NCI-H524 treated with DMSO at 0.1 percent for 48 hours (cell line): ENCODE results near the gene EHD3.

Source experiments
- DNase-seq: peaks from one replicate; lab custom pipeline; 2025; lab: John Stamatoyannopoulos, UW

Gene EHD3

GRCh38 chr2:31233741-31234682, at the start of gene EHD3:
Gene EHD3, plus strand, starts transcription at chr2:31234152. Its CDS starts 470 bp downstream, at chr2:31234622.
- DNase-seq: peak; percentile 93

DNA sequence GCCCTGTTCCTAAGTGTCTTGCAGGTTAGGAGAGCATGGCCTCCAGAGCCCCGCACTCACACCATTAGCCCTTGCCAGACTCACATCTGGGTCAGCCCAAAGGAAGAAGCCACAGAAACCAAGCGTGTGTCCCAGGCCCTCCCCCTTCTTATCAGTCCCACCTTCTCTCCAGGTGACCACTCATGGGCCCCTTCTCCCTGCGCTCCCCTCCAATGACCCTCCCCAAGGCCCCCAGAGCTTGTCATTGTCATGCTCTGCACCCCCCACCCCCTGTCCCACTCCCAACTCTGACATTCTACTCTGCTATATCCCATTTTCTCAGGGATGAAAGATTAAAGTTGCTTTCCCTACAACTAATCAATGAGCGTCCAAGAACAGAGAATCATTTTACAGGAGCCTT, 46.8 kb upstream of the EHD3 start:
- DNase-seq: no peak

GRCh38 chr2:31188131-31188530, 45.8 kb upstream of the EHD3 start:
- no peak for DNase-seq

DNA sequence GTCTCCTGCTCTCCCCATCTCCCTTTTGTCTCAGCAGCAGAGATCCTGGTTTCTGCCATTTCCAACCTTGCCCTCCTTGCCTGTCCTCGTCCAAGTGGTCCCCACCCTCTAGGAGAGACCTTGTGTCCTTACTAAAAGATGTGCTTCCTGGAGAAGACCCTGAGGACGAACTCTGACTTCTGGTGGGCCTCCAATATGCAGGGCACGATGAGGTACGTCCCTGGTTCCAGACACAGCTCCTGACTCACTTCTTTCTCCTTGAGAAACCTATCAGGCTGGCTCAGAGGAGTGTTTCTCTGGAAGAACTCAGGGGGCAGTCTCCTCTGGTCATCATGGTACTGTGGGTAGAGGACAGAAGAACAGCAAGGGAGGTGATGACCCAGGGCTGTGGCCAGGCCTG, 44.8 kb upstream of the EHD3 start:
- no peak for DNase-seq

GRCh38 chr2:31190188-31190587, 43.8 kb upstream of the EHD3 start:
- no peak for DNase-seq

DNA sequence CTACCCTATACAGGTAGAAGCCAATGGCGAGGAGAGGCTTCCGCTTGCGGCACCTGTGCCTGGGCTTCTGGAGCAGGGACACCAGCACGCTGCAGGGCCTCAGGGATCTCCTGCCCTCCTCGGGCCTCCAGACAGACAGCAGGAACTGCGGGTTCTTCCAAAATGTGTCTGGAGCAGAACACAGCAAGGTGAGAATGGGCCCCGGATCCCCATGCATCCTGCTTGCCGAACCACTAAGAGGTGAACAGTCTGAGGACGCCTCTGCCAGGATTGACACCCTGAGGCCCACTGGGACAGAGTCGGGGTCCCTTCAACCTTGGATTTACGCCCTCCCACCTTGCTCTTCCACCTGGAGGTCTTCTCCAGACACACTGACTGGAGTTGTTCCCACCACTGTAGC, 42.0 kb upstream of the EHD3 start:
- no peak for DNase-seq

DNA sequence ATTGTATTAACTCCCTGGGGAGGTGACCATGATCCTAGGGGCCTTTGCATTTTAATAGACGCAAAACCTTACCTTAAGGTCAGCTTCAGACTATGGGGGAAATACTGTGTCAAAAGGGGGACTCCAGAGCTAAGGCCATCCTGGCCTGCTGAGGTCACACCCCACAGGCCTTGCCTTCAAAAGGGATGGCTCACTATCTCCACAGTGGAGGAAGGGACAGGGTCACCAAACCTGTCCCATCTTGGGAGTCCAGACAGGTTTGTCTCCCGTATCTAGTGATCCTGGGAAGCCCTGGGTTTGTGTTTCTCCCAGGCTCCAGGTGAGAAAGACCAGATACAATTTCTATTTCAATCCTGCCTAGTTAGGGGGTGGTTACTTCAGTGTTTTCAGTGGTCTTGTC, 41.6 kb upstream of the EHD3 start:
- DNase-seq: no peak

DNA sequence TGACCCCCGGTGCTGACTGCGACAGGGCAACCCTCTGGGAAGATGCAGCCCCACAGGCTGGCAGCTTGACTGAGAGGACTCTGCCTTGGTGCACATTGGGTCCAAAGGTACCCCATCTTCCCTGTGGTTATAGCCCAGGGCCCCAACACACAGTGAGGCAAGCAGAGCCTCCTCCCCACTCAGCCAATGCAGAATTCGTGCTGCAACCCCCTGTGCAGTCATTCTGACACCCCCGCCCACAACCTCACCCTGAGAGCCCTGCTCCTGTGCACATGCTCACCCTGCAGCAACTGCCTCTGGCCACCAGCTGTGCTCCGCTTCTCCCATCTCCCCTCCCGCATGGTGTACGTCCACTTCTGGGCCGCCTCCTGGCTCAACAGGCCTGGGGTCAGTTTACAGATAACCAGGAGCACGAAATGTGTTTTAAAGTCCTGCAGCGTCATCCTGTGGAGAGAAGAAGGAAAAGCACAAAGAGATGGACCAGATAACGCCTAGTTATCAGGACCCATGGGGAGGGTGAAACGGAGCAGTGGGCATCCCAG, 41.0 kb upstream of the EHD3 start:
- no peak for DNase-seq

DNA sequence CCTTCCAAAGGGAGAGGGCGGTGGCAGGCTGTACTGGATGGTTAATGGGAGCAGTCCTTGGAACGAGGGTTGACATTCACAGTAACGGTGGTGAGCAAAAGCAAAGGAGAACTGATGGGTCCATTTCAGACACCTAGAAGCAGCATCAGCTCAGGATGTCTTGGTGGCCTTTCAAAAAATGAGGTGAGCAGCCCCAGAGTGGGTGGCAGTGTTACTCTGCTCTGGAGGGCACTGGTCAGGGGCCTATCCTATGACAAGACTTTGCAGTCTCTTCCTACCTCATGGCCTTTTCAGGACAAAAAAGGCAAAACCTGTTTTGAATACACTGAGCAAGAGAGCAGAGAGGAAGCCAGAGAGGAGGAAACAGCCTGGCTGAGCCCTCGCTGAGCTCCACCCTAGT, 40.1 kb upstream of the EHD3 start:
- DNase-seq: no peak

- DNase-seq: no peak
Measured at GRCh38 chr2:31196622-31197021, 37.3 kb upstream of the EHD3 start.

DNA sequence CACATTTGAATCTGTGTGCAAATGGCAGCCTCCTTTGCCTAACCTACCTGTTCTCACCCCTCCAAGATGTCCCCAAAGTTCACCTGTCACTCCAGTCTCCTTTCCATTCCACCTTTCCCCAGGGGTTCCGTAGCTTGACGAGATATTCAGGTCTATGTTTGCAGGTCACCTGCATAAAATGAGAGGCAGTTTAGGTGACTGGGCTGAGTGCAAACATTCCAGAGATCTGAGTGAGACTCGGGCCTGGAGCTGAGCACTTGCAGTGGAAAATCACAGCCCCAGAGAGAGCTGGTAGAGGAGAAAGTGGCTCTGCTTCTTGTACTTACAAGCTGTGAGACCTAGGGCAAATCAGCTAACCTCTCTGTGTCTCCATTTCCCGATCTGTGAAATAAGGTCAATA, 36.8 kb upstream of the EHD3 start:
- no peak for DNase-seq

DNA sequence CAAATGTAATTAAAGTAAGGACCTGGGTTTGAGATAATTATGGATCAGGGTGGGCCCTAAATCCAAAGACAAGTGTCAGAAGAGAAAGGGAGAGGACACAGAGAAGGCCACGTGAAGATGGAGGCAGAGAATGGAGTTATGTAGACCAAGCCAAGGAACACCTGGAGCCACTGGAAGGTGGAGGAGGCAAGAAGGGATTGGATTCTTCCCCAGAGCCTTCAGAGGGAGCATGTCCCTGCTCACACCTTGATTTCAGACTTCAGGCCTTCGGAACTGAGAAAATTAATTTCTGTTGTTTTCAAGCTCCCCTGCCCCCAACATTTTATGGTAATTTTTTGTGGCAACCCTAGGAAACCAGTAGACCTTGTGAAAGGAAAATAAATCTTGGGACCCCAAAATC, 36.3 kb upstream of the EHD3 start:
- DNase-seq: no peak

GRCh38 chr2:31199206-31199605, 34.7 kb upstream of the EHD3 start:
- DNase-seq: no peak

DNA sequence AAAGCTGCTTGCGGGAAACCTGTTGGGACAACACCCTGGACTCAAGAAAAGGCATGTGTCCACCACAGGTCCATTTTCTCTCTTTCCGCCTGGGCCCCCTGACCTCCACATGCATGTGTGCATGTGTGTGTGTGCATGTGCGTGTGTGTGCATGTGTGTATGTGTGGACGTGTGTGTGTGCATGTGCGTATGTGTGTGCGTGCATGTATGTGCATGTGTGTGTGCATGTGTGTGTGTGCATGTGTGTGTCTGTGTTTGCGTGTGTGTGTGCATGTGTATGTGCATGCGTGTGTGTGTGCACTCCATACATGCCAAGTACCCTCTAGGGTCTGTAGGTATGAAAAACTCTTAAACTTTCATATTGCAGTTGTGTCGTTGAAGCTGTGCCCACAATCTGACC, 33.0 kb upstream of the EHD3 start:
- no peak for DNase-seq

DNA sequence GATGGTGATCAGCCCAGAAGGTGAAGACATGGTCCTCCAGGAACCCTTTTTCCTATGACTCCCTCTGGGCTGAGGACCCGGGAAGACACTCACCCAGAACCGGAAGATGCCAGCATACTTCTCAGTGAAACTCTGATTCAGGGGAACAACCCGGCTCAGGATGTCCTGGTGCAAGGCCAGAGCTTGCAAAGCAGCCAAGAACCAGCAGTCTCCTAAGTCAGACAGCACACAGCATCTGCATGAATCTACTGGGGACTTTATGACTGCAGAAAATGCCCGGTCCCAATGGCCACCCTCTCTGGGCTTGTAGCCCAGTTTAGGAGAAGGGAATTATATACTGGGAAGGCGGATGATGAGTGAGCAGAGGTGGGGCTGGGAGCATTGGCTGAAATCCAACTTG, 31.9 kb upstream of the EHD3 start:
- DNase-seq: no peak

DNA sequence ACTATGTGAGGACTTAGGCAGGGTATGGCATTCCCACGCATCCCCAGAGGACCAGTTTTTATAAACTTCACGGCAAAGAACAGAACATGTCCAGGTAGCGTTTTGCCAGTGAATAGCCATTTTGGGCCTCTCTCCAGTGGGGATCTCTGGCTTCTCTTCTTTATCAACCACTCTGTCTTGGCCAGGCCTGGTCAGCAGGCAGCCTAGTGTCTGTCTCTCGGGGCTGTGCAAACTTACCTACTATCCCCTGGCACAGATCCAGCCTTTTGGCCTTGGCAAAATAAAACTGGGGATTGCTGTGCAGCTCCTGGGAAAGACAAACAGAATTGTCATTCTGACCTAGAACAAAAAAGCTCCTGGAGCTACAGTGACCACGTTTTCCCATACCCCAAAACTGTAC, 31.1 kb upstream of the EHD3 start:
- DNase-seq: no peak

GRCh38 chr2:31203916-31204315, 30.0 kb upstream of the EHD3 start:
- no peak for DNase-seq

DNA sequence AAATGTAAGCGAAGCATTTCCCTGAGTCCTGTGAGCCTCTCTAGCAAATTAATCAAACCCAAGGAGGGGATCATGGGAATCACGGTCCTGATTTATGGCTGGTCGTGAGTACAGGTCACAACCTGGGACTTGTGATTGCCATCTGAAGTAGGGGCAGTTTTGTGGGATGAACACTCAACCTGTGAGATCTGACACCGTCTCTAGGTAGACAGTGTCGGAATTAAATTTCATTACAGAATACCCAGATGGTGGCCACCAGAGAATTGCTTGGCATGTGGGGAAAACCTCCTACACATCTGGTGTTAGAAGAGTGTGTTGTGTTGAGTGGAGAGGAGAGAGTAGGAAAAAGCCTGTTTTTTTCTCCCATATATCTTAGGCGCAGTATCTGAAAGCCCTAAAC, 29.2 kb upstream of the EHD3 start:
- DNase-seq: peak; percentile 61

GRCh38 chr2:31205186-31205585, 28.8 kb upstream of the EHD3 start:
- DNase-seq: peak; percentile 56

GRCh38 chr2:31205613-31206012, 28.3 kb upstream of the EHD3 start:
- DNase-seq: no peak

GRCh38 chr2:31207790-31208189, 26.2 kb upstream of the EHD3 start:
- DNase-seq: no peak

DNA sequence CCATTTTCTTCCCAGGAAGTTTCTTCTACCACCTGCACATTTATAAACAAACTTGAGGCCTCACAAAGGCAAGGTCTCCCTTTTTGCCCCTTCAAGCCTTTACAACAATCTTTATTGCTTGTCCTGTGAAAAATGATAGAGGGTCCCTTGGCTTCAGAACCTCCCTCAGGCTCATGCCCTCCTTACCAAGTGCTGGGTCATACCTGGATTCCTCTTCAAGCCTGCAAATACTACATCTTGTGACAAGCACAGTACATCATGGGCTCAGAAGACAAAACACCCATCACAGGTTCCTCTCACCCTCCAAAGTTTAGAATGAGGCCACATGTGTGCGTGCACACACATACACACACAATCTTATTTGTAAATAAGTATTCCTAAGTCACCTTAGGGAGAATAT, 25.7 kb upstream of the EHD3 start:
- DNase-seq: no peak

- no peak for DNase-seq
Measured at GRCh38 chr2:31212659-31213600, 21.0 kb upstream of the EHD3 start.
